Measurements from ENCODE around the gene REN.
A peak's percentile ranks its signal among the peaks of the same experiment; 100 is the strongest.

The REN gene

GRCh38 chr1:204152310-204153044 is 13.7 kb downstream of the REN start:
- DNase-seq: no peak

GRCh38 chr1:204151552-204152309 is 14.4 kb downstream of the REN start, which contains the start of gene ETNK2:
ETNK2 (minus strand) TSS chr1:204152044; CDS start chr1:204151852, 192 bp downstream.
- DNase-seq: peak; percentile 47 to 77

GRCh38 chr1:204150702-204151551 is 15.2 kb downstream of the REN start:
- DNase-seq: no peak

GRCh38 chr1:204149635-204150565 is 16.2 kb downstream of the REN start:
- DNase-seq: no peak

GRCh38 chr1:204149107-204149506 is 17.0 kb downstream of the REN start:
- no peak for DNase-seq

- no peak for DNase-seq
These were observed 18.4 kb downstream of the REN start for GRCh38 chr1:204147406-204148383.

- no peak for DNase-seq
These were observed 19.2 kb downstream of the REN start for GRCh38 chr1:204146965-204147364.

- DNase-seq: no peak
These were observed 19.8 kb downstream of the REN start for GRCh38 chr1:204146309-204146708.

GRCh38 chr1:204145033-204145504 is 21.1 kb downstream of the REN start:
- no peak for DNase-seq

GRCh38 chr1:204143276-204144041 is 22.7 kb downstream of the REN start:
- DNase-seq: no peak

- no peak for DNase-seq
These were observed 23.8 kb downstream of the REN start for GRCh38 chr1:204142032-204142974.

GRCh38 chr1:204141131-204141530 is 25.0 kb downstream of the REN start:
- no peak for DNase-seq

- no peak for DNase-seq
These were observed 26.2 kb downstream of the REN start for GRCh38 chr1:204139952-204140351.

GRCh38 chr1:204139088-204139487 is 27.0 kb downstream of the REN start:
- no peak for DNase-seq

- DNase-seq: no peak
These were observed 29.3 kb downstream of the REN start for GRCh38 chr1:204136814-204137213.

- no peak for DNase-seq
These were observed 32.0 kb downstream of the REN start for GRCh38 chr1:204134103-204134502.

- DNase-seq: no peak
These were observed 33.4 kb downstream of the REN start for GRCh38 chr1:204132718-204133117.

- DNase-seq: no peak
These were observed 34.2 kb downstream of the REN start for GRCh38 chr1:204131978-204132377.
